IMR-90 (cell line): Measurements from ENCODE around the gene NFKBIZ. TPM values are rescaled to one million over a fixed set of nuclear protein-coding genes. Genes with fewer than 3 reads are reported as not detected.

Experiments used
- ATAC-seq: fragments of 200-7000 bp; cut with Tn5 transposase; 2 replicates; pipeline ENCODE4 v1.9.1; 2020; ENCODE audit warnings: low read depth, mild to moderate bottlenecking, moderate library complexity
- BruUV-seq: library from RNA; stranded (reverse); fragments of 400-500 nt; replicated peaks from 2 replicates; lab custom pipeline; 2021; lab: Mats Ljungman, UMichigan
- CTCF ChIA-PET: fragments of 300-600 bp; formaldehyde crosslinking; extraction: SDS; loops from one replicate; lab custom pipeline; 2021; ENCODE audit warnings: antibody characterized with exemption; lab: Yijun Ruan, JAX
- POLR2A ChIA-PET: fragments of 300-600 bp; sonication (Branson Sonifier 250); formaldehyde crosslinking; loops from one replicate; lab custom pipeline; 2022; ENCODE audit warnings: antibody characterized with exemption; ENCODE audit not compliant: unreplicated experiment; lab: Charles Lee
- DNase-seq: peaks from one replicate; pipeline ENCODE4 v3.0.0; 2013
- H2AFZ ChIP-seq: replicated peaks from 2 replicates; pipeline ENCODE3; 2013; ENCODE audit warnings: low read length, mild to moderate bottlenecking; ENCODE audit not compliant: poor library complexity
- H2AK5ac ChIP-seq: 2 replicates; pipeline ENCODE4 v1.6.1; 2013; ENCODE audit warnings: low read depth, low read length, inconsistent platforms
- H2AK9ac ChIP-seq: replicated peaks from 2 replicates; pipeline ENCODE3; 2013; ENCODE audit warnings: mild to moderate bottlenecking, low read depth, low read length, moderate library complexity; ENCODE audit not compliant: poor library complexity
- H2BK120ac ChIP-seq: 2 replicates; pipeline ENCODE4 v1.6.1; 2013; ENCODE audit warnings: low read depth, low read length, inconsistent platforms
- H2BK15ac ChIP-seq: 3 replicates; pipeline ENCODE4 v1.6.1; 2013; ENCODE audit warnings: low read depth, low read length, inconsistent platforms
- H2BK20ac ChIP-seq: 2 replicates; pipeline ENCODE4 v1.6.1; 2013; ENCODE audit warnings: low read depth, mild to moderate bottlenecking, inconsistent platforms, low read length, moderate library complexity
- H2BK5ac ChIP-seq: 2 replicates; pipeline ENCODE4 v1.6.1; 2013; ENCODE audit warnings: mild to moderate bottlenecking, low read depth, low read length, inconsistent platforms; ENCODE audit not compliant: poor library complexity, severe bottlenecking
- H3K14ac ChIP-seq: replicated peaks from 2 replicates; pipeline ENCODE4 v1.6.1; 2013; ENCODE audit warnings: low read depth, low read length, inconsistent platforms
- H3K18ac ChIP-seq: 2 replicates; pipeline ENCODE4 v1.6.1; 2013; ENCODE audit warnings: low read depth, low read length, control low read depth
- H3K23ac ChIP-seq: 2 replicates; pipeline ENCODE4 v1.6.1; 2013; ENCODE audit warnings: low read depth, low read length, inconsistent platforms
- H3K27ac ChIP-seq: 2 replicates; pipeline ENCODE4 v1.5.1; 2013; ENCODE audit warnings: mild to moderate bottlenecking, control low read depth, low read length; ENCODE audit not compliant: insufficient read depth
- H3K27me3 ChIP-seq: 2 replicates; pipeline ENCODE4 v1.6.1; 2013; ENCODE audit warnings: low read length; ENCODE audit not compliant: control insufficient read depth, insufficient read depth
- H3K36me3 ChIP-seq: 2 replicates; pipeline ENCODE4 v1.6.1; 2013; ENCODE audit warnings: low read length, mixed read lengths; ENCODE audit not compliant: control insufficient read depth, insufficient read depth
- H3K4ac ChIP-seq: 2 replicates; pipeline ENCODE4 v1.6.1; 2013; ENCODE audit warnings: low read depth, low read length, inconsistent platforms
- H3K4me1 ChIP-seq: 2 replicates; pipeline ENCODE4 v1.6.1; 2013; ENCODE audit warnings: low read length, mixed read lengths; ENCODE audit not compliant: control insufficient read depth, insufficient read depth
- H3K4me2 ChIP-seq: 2 replicates; pipeline ENCODE4 v1.6.1; 2013; ENCODE audit warnings: low read depth, mild to moderate bottlenecking, control low read depth, low read length, moderate library complexity
- H3K4me3 ChIP-seq: 2 replicates; pipeline ENCODE4 v1.5.1; 2013; ENCODE audit warnings: low read depth, mild to moderate bottlenecking, control low read depth, low read length, moderate library complexity; ENCODE audit not compliant: insufficient read depth
- H3K56ac ChIP-seq: 2 replicates; pipeline ENCODE4 v1.6.1; 2013; ENCODE audit warnings: low read length, inconsistent platforms; ENCODE audit not compliant: insufficient read depth; ENCODE audit errors: extremely low read depth
- H3K79me1 ChIP-seq, 2 experiments: 2 replicates each; pipeline ENCODE4 v1.6.1; 2013; ENCODE audit warnings: low read length in 2 of 2, inconsistent platforms in 1 of 2, low read depth in 1 of 2
- H3K9ac ChIP-seq: 2 replicates; pipeline ENCODE4 v1.6.1; 2013; ENCODE audit warnings: low read depth, low read length, control low read depth
- H3K9me1 ChIP-seq: 2 replicates; pipeline ENCODE4 v1.6.1; 2013; ENCODE audit warnings: low read length, inconsistent platforms; ENCODE audit not compliant: insufficient read depth
- H3K9me3 ChIP-seq: 2 replicates; pipeline ENCODE4 v1.6.1; 2013; ENCODE audit warnings: low read length; ENCODE audit not compliant: control insufficient read depth, insufficient read depth
- H4K20me1 ChIP-seq: 2 replicates; pipeline ENCODE4 v1.6.1; 2013; ENCODE audit warnings: low read length, inconsistent platforms; ENCODE audit not compliant: insufficient read depth
- H4K5ac ChIP-seq: 2 replicates; pipeline ENCODE4 v1.6.1; 2013; ENCODE audit warnings: mild to moderate bottlenecking, low read depth, low read length, control low read depth
- H4K8ac ChIP-seq, 2 experiments: 2 replicates each; pipeline ENCODE4 v1.6.1; 2013; ENCODE audit warnings: low read depth in 2 of 2, low read length in 2 of 2, control low read depth in 1 of 2, inconsistent platforms in 1 of 2
- H4K91ac ChIP-seq: 2 replicates; pipeline ENCODE4 v1.6.1; 2013; ENCODE audit warnings: low read depth, low read length, inconsistent platforms; ENCODE audit not compliant: insufficient read depth
- BHLHE40 ChIP-seq: fragments of 150-350 bp; IDR thresholded peaks from 2 replicates; pipeline ENCODE4 v1.6.1; 2016; ENCODE audit warnings: mild to moderate bottlenecking, low read depth, low read length
- CHD1 ChIP-seq: IDR thresholded peaks from 2 replicates; pipeline ENCODE4 v1.6.1; 2012; ENCODE audit warnings: low read depth, low read length, improper control_type of control experiment
- MAFK ChIP-seq: IDR thresholded peaks from 2 replicates; pipeline ENCODE4 v1.6.1; 2012; ENCODE audit warnings: low read depth, low read length, improper control_type of control experiment
- MXI1 ChIP-seq: IDR thresholded peaks from 2 replicates; pipeline ENCODE4 v1.6.1; 2012; ENCODE audit warnings: low read depth, mild to moderate bottlenecking, low read length, moderate library complexity, borderline replicate concordance
- POLR2A ChIP-seq: IDR thresholded peaks from 2 replicates; pipeline ENCODE4 v1.6.1; 2012; ENCODE audit warnings: mild to moderate bottlenecking, low read depth, low read length
- RFX5 ChIP-seq: IDR thresholded peaks from 2 replicates; pipeline ENCODE4 v1.8.0; 2012; ENCODE audit warnings: low read depth, mild to moderate bottlenecking, low read length, moderate library complexity
- SMC3 ChIP-seq: fragments of 150-350 bp; IDR thresholded peaks from 2 replicates; pipeline ENCODE4 v1.6.1; 2016; ENCODE audit warnings: low read depth, mild to moderate bottlenecking, antibody characterized with exemption, low read length, moderate library complexity
- WGBS, 2 experiments: methylation state at CpG; one replicate each; pipeline versions ENCODE4 v1.1.5 to v1.1.7; 2013; ENCODE audit warnings: missing lambda C conversion rate in 2 of 2; ENCODE audit not compliant: insufficient read length in 1 of 2; ENCODE audit errors: extremely low coverage in 2 of 2; 5-methylcytosine and 5-hydroxymethylcytosine counted together
- dilution Hi-C: fragments of 300-500 bp; cut with HindIII; formaldehyde crosslinking; loops from one replicate; pipeline ENCODE4 v1.14.3; 2018; ENCODE audit warnings: low sequenced_read_pairs; ENCODE audit not compliant: unreplicated experiment
- in situ Hi-C: fragments of 300-500 bp; cut with MboI; formaldehyde crosslinking; loops from 3 replicates; pipeline ENCODE4 v1.14.3; 2019; ENCODE audit warnings: low sequenced_read_pairs, inconsistent platforms, mixed read lengths
- intact Hi-C: fragments of 100-400 bp; cut with micrococcal nuclease; formaldehyde crosslinking; loops from 2 replicates; pipeline ENCODE4 v1.10.0; 2022
- polyA plus RNA-seq, 3 experiments: library from polyadenylated mRNA; depleted of rRNA; stranded (reverse); fragments of >200 nt; gene quantifications; 2 replicates each; pipeline ENCODE4 v1.2.3, GENCODE V29; 2012; ENCODE audit warnings: low replicate concordance in 1 of 3
- total RNA-seq: library from RNA; depleted of rRNA; stranded (reverse); fragments of >200 nt; gene quantifications from 2 replicates; pipeline ENCODE4 v1.2.3, GENCODE V29; 2012

NFKBIZ gene
- total and polyA plus RNA-seq, 2 of the 4 experiments (the other 2 are of a cell fraction), result 35.0 to 40.9 TPM

DNA sequence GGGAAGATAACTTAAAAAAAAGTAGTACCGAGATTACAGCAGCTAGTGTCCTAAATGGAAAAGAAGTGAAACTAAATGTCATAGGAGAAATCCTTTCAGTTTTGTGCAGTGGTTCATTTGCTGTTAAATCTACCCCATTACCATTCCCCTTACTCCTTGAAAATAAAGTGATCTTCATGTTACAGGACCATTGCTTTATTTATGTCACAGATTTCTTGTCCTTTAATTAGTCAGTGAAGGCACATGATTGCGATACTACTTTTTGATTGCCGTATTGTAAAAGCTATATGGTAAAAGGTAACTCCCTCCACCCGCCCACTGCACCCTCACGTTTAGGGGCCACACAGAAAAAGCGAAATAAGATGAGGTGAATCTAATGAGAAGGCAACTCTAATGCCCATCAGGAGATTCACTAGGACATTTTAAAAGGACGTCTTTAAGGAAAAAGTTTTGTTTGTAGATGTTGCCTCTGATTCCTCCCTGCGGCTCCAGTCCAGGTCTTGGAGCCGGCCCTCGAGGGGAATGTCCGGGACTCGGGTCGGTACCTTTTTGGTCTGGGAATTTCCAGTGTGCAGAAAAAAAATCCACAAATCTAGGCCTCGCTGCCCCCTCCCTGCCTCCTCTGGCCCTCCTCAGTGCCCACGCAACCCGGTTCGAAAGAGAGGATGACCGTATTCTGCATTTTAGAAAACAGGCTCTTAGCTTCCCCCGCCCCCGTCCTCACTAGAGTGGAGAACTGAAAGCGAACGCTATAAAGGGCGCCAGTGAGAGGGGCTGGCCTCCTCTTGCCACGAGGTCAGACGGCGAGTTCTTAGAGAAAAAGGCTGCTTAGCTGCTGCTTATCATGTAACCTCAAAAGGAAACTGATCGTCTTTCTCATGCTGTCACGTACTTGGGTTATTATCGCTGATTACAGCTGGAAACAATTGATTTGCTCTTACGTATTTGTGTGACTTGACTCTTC lies 21.8 kb upstream of the NFKBIZ start (continued):
- no peak for TF ChIP-seq RFX5
- TF ChIP-seq POLR2A, result peak; percentile 83
- no peak for TF ChIP-seq BHLHE40
- TF ChIP-seq MAFK, result no peak

DNA sequence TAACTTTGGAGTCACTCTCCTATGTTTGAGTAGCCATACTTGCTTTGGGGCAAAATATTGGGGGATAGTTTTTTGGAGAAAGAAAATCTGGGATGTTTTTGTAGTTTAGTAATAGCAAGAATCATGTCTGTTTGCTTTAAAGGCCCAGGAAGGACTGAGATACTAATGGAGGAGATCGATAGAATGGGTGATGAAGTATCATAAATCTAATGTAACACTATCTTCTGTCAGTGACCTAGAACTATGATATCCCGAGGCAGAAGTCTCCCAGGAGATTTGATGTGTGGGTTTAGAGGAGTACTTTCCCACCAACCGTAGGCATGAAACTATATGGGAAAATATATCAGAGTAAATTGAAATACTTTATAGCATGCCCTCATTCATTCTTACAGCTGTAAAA lies 21.0 kb upstream of the NFKBIZ start:
- no peaks in the 10 kb centered on the region for H3K9me3 ChIP-seq
- DNase-seq (no peak), ATAC-seq (no peak)
- dilution Hi-C loops (no loop called here), in situ Hi-C loops (no loop called here), intact Hi-C loops (no loop called here)
- peak overlapping the region; percentile 77; the same call in 1 of the 2 replicates for H3K14ac ChIP-seq
- H3K9ac ChIP-seq, result peak overlapping the region; percentile 71
- peaks cover 4% of the 10 kb centered on the region; the same call in 1 of the 2 replicates for H3K4me1 ChIP-seq
- H2BK120ac ChIP-seq, result peak overlapping the region; percentile 5; the same call in 1 of the 2 replicates
- peak overlapping the region; percentile 25; the same call in 1 of the 2 replicates for H4K5ac ChIP-seq
- POLR2A ChIA-PET, result interaction anchor here (1.0 to 2.1 kb wide), 2 partner anchors 11 to 21 kb away, joined by 3 to 6 read pairs; partner anchors contain the start of gene NFKBIZ
- peak overlapping the region; percentile 55 to 93; a peak in 3 of 4 replicates for H4K8ac ChIP-seq
- H3K56ac ChIP-seq, result peak overlapping the region; percentile 73; the same call in 1 of the 2 replicates
- WGBS, 2 experiments, result no CpG with 5 or more reads among the region's 3 CpGs
- H3K18ac ChIP-seq, result peak overlapping the region; percentile 76; the same call in 1 of the 2 replicates
- no peaks in the 10 kb centered on the region for H3K9me1 ChIP-seq
- H3K27me3 ChIP-seq, result no peaks in the 10 kb centered on the region
- H2AFZ ChIP-seq, result no peak overlapping the region
- peaks cover 10 to 32% of the 10 kb centered on the region in 2 experiments; a peak in 3 of 4 replicates for H3K79me1 ChIP-seq
- H4K91ac ChIP-seq, result no peak overlapping the region
- peak overlapping the region; percentile 41; the same call in 1 of the 2 replicates for H3K27ac ChIP-seq
- peak overlapping the region; percentile 98 for H2BK5ac ChIP-seq
- TF ChIP-seq MXI1 (no peak), SMC3 (no peak), CHD1 (no peak), MAFK (no peak)
- peak overlapping the region; percentile 4; the same call in 1 of the 3 replicates for H2BK15ac ChIP-seq
- H3K23ac ChIP-seq, result peak overlapping the region; percentile 20; the same call in 1 of the 2 replicates
- CTCF ChIA-PET, result no interaction called here
- peak overlapping the region; percentile 29; the same call in 1 of the 2 replicates for H2BK20ac ChIP-seq
- no peak overlapping the region for H2AK9ac ChIP-seq
- no peak overlapping the region for H2AK5ac ChIP-seq
- H4K20me1 ChIP-seq, result no peaks in the 10 kb centered on the region
- BruUV-seq, result TSS peak; percentile 20
- peak overlapping the region; percentile 84 for H3K4me2 ChIP-seq
- no peaks in the 10 kb centered on the region for H3K36me3 ChIP-seq
- peak overlapping the region; percentile 22; the same call in 1 of the 2 replicates for H3K4me3 ChIP-seq
- no peak overlapping the region; the same call in 1 of the 2 replicates for H3K4ac ChIP-seq
